Measurements from ENCODE around the gene PTPRM. TPM values are rescaled to one million over a fixed set of nuclear protein-coding genes. Genes with fewer than 3 reads are reported as not detected.

Gene PTPRM
- total and polyA plus RNA-seq, 2 experiments from 2014 or later, result 1.6 to 5.3 TPM

DNA sequence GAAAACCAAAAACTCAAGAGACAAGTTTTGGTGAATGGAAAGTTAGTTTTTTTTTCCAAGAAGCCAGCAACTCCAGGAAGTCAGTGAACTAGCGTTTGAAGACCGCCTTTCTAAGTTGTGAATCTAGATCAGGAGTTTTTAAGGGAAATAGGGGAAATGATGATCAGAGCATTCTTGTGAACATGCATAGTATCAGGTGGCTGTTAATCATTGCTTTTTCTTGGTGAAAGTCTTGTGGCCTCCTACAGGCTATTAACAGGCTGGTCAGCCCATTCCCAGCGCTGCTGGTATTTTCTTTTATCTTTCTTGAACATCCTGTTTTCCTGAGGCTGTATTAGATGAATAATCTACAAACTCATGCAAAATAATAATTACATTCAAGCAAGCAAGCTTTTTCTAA, 155.8 kb downstream of the PTPRM start (continued):
- TF ChIP-seq, protein P1, sequence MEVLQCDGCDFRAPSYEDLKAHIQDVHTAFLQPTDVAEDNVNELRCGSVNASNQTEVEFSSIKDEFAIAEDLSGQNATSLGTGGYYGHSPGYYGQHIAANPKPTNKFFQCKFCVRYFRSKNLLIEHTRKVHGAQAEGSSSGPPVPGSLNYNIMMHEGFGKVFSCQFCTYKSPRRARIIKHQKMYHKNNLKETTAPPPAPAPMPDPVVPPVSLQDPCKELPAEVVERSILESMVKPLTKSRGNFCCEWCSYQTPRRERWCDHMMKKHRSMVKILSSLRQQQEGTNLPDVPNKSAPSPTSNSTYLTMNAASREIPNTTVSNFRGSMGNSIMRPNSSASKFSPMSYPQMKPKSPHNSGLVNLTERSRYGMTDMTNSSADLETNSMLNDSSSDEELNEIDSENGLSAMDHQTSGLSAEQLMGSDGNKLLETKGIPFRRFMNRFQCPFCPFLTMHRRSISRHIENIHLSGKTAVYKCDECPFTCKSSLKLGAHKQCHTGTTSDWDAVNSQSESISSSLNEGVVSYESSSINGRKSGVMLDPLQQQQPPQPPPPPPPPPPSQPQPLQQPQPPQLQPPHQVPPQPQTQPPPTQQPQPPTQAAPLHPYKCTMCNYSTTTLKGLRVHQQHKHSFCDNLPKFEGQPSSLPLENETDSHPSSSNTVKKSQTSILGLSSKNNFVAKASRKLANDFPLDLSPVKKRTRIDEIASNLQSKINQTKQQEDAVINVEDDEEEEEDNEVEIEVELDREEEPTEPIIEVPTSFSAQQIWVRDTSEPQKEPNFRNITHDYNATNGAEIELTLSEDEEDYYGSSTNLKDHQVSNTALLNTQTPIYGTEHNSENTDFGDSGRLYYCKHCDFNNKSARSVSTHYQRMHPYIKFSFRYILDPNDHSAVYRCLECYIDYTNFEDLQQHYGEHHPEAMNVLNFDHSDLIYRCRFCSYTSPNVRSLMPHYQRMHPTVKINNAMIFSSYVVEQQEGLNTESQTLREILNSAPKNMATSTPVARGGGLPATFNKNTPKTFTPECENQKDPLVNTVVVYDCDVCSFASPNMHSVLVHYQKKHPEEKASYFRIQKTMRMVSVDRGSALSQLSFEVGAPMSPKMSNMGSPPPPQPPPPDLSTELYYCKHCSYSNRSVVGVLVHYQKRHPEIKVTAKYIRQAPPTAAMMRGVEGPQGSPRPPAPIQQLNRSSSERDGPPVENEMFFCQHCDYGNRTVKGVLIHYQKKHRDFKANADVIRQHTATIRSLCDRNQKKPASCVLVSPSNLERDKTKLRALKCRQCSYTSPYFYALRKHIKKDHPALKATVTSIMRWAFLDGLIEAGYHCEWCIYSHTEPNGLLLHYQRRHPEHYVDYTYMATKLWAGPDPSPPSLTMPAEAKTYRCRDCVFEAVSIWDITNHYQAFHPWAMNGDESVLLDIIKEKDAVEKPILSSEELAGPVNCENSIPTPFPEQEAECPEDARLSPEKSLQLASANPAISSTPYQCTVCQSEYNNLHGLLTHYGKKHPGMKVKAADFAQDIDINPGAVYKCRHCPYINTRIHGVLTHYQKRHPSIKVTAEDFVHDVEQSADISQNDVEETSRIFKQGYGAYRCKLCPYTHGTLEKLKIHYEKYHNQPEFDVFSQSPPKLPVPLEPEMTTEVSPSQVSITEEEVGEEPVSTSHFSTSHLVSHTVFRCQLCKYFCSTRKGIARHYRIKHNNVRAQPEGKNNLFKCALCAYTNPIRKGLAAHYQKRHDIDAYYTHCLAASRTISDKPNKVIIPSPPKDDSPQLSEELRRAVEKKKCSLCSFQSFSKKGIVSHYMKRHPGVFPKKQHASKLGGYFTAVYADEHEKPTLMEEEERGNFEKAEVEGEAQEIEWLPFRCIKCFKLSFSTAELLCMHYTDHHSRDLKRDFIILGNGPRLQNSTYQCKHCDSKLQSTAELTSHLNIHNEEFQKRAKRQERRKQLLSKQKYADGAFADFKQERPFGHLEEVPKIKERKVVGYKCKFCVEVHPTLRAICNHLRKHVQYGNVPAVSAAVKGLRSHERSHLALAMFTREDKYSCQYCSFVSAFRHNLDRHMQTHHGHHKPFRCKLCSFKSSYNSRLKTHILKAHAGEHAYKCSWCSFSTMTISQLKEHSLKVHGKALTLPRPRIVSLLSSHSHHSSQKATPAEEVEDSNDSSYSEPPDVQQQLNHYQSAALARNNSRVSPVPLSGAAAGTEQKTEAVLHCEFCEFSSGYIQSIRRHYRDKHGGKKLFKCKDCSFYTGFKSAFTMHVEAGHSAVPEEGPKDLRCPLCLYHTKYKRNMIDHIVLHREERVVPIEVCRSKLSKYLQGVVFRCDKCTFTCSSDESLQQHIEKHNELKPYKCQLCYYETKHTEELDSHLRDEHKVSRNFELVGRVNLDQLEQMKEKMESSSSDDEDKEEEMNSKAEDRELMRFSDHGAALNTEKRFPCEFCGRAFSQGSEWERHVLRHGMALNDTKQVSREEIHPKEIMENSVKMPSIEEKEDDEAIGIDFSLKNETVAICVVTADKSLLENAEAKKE (CRISPR knock-in tag; IDR thresholded peaks at IDR 0.05), result no peak
- TF ChIP-seq STAT1 (IDR thresholded peaks at IDR 0.05; ENCODE audit: unreplicated experiment) (no peak), CREB1 (CRISPR knock-in tag; IDR thresholded peaks at IDR 0.05; ENCODE audit: low read depth) (no peak), ZNF114 (CRISPR knock-in tag; IDR thresholded peaks at IDR 0.05) (no peak)
- TF ChIP-seq, protein P2, sequence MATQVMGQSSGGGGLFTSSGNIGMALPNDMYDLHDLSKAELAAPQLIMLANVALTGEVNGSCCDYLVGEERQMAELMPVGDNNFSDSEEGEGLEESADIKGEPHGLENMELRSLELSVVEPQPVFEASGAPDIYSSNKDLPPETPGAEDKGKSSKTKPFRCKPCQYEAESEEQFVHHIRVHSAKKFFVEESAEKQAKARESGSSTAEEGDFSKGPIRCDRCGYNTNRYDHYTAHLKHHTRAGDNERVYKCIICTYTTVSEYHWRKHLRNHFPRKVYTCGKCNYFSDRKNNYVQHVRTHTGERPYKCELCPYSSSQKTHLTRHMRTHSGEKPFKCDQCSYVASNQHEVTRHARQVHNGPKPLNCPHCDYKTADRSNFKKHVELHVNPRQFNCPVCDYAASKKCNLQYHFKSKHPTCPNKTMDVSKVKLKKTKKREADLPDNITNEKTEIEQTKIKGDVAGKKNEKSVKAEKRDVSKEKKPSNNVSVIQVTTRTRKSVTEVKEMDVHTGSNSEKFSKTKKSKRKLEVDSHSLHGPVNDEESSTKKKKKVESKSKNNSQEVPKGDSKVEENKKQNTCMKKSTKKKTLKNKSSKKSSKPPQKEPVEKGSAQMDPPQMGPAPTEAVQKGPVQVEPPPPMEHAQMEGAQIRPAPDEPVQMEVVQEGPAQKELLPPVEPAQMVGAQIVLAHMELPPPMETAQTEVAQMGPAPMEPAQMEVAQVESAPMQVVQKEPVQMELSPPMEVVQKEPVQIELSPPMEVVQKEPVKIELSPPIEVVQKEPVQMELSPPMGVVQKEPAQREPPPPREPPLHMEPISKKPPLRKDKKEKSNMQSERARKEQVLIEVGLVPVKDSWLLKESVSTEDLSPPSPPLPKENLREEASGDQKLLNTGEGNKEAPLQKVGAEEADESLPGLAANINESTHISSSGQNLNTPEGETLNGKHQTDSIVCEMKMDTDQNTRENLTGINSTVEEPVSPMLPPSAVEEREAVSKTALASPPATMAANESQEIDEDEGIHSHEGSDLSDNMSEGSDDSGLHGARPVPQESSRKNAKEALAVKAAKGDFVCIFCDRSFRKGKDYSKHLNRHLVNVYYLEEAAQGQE (IDR thresholded peaks at IDR 0.05; ENCODE audit: unreplicated experiment), result no peak

DNA sequence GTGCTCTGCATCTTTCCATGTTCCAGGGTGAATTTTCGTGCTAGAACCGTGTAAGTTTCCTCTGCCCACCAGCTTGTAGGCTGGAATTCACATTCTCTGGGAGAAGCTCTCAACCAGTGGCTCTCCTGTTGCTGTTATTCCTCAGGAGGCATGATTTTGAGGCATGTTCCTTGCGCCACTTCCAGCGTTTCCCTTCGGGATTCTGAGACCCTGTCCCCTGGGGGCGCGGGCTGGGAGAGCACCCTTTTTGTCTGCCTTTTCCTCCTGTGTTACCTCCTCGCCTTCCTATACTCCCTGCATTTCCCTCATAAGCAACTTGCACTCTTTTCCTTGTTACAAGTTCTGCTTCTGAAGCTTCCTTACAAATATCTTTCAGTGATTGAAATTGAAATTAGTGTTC, 156.4 kb downstream of the PTPRM start:
- no peak overlapping the region for H3K27ac Mint-ChIP-seq
- no peak overlapping the region for H3K4me3 ChIP-seq
- no peaks in the 10 kb centered on the region for H3F3A ChIP-seq (replicated peaks; ENCODE audit: low read depth)
- no peak overlapping the region for H3K27ac ChIP-seq (ENCODE audit: low read depth)
- H4K20me1 ChIP-seq (replicated peaks; ENCODE audit: insufficient read depth), result no peaks in the 10 kb centered on the region
- no peaks in the 10 kb centered on the region for H3K36me3 Mint-ChIP-seq (ENCODE audit: low read depth)
- no peaks in the 10 kb centered on the region for H3K9me2 ChIP-seq (ENCODE audit: insufficient read depth)
- no peaks in the 10 kb centered on the region for H3K79me2 ChIP-seq (replicated peaks; ENCODE audit: insufficient read depth)
- peak; percentile 56 for DNase-seq (ENCODE audit: low spot score)
- no peak overlapping the region for H3K4me3 Mint-ChIP-seq
- H3K9me3 Mint-ChIP-seq, result peaks cover 3% of the 10 kb centered on the region; the same call in 2 of the 3 replicates
- peaks cover 18% of the 10 kb centered on the region; the same call in 1 of the 2 replicates for H3K4me1 ChIP-seq (ENCODE audit: insufficient read depth)
- H3K27me3 Mint-ChIP-seq (ENCODE audit: insufficient read depth, low read depth, poor library complexity), result no peaks in the 10 kb centered on the region
- peaks cover 33% of the 10 kb centered on the region for H3K4me1 Mint-ChIP-seq
- H3K27me3 ChIP-seq (ENCODE audit: insufficient read depth), result no peaks in the 10 kb centered on the region
- no peaks in the 10 kb centered on the region for H3K36me3 ChIP-seq (ENCODE audit: insufficient read depth)
- H2AFZ ChIP-seq, result peak overlapping the region; percentile 61; the same call in 1 of the 2 replicates
- peak; percentile 90 for ATAC-seq
- no peak overlapping the region for H3K4me2 ChIP-seq
- TF ChIP-seq, protein P1 (CRISPR knock-in tag; IDR thresholded peaks at IDR 0.05), result no peak
